NCI-H69 (cell line): ENCODE measurements around the gene BORCS5.
A peak's percentile ranks its signal among the peaks of the same experiment; 100 is the strongest.

Experiments
- DNase-seq: peaks from one replicate; lab custom pipeline; 2025; lab: John Stamatoyannopoulos, UW

BORCS5 gene

DNA sequence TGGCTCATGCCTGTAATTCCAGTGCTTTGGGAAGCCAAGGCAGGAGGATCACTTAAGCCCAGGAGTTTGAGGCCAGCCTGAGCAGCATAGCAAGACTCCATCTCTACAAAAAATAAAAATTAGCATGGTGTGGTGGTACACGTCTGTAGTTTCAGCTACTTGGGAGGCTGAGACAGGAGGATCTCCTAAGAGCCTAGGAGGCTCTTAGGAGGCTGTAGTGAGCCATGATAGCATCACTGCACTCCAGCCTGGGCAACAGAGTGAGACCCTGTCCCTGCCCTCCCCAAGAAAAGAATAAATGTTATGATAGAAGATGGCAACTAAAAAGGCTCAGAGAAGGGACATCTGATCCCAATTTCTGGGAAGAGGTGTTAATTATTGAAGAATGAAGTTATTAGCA is 3.6 kb upstream of the BORCS5 start:
- DNase-seq = no peak

DNA sequence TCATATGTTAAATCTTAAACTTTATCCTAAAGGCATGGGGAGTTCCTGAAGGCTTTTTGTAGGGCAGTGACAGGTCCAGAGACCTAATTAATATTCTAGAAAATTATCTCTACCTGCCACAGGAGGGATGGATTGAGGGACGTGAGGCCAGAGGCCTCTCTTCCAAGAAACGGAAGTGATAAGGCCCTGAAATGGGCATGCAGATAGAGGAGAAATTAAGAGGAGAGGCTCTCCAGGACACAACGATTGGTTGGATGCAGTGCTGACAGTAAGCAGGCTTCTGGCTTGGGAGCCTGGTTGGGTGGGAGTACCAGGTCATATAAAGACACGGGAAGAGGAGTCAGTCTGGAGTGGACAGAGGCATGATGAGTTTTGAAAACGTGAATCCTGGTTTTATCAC is 3.1 kb upstream of the BORCS5 start:
- DNase-seq = no peak

DNA sequence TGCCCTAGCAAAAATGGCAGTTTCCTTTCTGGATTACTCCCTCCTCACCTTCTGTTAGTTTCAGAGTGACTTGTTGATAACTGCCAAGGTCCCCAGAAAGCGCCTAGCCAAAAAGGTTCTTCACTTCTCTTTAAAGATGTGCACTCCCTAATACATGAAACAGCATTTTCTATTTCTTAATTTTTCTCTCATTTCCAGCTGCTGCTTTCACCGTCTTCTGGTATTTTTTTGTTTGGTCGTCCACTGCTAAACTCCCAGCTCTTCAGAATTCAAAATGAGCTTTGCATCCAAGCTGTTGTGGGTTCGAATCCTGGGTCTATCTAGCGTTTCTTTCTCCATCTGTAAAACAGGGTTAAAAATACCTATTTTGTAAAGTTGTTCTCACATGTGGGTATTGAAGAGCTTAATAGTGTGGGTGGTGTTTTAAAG is 397 bp upstream of the BORCS5 start:
- DNase-seq = no peak

DNA sequence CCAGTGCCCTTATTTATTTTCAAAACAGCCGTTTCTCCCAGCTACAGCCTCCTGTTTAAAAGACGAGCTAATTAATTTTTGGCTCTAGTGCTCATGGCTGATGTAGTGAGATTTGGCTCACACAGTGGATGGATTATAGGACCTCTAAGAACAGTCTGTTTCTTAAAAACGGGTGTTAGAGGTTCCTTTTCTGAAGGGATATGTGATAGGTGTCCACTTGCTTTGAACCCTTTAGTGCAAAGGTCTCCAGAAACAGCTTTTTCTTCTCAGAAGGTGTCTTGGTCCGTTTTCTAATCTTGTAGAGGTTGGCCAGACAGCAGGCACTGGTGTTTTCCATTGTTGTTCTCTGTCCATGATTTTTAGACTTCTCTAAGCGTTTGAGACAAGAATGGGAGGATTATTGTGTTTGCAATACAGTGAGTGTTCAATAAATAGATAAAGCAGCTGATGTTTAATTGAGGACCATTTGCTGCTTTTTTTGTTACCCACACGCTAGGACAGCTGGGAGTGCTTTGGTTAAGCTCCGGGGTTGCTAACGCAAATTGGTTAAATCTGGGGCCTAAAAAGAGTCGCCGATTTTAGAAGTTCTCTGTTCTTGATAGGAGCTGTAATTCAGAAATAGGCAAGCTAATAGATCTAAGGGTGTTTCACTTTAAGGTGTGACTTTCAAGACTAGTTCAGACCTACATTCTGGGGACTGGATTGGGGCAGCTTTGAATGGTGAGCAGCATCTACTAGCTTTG is 1.0 kb downstream of the BORCS5 start:
- DNase-seq = peak; percentile 45

DNA sequence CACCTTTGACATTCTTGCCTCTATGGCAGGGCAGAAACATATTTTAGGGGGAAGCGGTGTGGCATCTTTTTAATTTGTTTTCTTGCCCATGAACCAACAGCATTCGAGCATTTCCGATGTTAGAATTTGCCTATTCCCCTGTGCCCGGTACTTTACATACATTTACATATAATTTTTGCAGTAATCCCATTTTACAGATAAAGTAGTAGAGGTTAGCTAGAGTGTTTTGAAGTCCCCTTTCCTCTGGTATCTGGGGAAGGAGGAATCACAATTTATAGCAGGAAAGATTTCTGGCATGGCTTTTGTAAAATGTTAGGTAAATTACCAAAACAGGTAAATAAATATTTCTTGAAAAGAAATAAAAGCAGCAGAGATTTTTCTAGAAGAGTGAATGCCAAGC is 1.6 kb downstream of the BORCS5 start:
- DNase-seq = no peak

DNA sequence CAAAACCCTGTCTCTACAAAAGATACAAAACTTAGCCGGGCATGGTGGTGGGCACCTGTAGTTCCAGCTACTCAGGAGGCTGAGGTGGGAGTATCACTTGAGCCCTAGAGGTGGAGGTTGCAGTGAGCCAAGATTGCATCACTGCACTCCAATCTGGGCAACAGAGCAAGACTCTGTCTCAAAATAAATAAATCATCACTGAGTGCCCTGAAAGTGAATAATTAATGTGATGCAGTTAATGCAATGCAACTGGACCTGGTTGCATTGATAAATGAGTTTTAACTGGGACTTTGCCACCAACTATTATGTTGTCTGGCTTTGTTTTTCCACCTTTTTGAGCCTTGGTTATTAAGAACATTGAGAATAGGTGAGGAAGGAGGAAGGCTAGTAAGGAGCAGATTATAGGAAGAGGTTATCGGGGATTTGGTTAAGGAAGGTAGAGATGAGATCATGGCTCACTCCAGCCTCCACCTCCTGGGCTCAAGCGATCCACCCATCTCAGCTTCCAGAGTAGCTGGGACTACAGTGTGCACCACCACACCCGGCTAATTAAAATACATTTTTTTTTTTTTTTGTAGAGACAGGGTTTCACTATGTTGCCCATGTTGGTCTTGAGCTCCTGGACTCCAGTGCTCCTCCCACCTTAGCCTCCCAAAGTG is 8.0 kb downstream of the BORCS5 start:
- DNase-seq = peak; percentile 54

DNA sequence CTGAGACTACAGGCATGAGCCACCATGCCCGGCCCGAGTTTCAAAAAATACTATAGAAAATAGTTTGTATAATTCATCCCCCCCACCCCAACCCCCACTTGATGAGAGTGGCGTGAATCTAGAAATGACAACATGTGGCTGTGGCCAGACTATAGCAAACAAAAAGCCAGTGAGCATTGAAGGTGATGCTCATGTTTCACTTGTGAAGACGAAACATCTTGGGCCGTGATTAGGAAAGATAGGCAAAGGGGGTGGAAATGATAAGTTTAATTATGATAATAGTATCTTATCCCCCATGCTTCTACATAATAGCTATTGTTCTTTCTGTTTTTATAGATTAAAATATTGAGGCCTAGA is 8.5 kb downstream of the BORCS5 start:
- peak; percentile 54 for DNase-seq

DNA sequence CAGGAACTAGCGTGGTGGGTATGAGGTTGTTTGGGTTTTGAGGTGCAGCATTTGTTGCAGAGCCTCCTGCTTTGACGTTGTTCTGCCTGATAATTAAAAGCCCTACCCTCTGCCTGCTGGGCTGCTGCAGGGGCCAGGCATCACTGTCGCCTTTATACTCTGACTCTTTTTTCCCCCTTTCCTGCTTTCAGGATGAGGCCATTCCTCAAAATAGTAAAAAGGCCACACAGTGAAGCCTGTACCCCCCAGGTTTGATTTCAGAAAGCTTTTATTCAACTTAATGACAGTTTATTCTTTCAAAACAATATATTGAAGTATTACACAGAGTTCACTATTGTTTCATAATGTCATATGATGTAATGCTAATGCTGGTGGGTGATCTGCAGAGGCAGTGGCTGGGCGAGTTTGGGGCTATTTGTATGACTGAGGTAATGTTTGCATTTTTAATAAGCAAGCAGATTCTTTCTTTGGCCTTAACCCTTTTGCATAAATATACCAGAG is 9.1 kb downstream of the BORCS5 start:
- peak; percentile 89 for DNase-seq

DNA sequence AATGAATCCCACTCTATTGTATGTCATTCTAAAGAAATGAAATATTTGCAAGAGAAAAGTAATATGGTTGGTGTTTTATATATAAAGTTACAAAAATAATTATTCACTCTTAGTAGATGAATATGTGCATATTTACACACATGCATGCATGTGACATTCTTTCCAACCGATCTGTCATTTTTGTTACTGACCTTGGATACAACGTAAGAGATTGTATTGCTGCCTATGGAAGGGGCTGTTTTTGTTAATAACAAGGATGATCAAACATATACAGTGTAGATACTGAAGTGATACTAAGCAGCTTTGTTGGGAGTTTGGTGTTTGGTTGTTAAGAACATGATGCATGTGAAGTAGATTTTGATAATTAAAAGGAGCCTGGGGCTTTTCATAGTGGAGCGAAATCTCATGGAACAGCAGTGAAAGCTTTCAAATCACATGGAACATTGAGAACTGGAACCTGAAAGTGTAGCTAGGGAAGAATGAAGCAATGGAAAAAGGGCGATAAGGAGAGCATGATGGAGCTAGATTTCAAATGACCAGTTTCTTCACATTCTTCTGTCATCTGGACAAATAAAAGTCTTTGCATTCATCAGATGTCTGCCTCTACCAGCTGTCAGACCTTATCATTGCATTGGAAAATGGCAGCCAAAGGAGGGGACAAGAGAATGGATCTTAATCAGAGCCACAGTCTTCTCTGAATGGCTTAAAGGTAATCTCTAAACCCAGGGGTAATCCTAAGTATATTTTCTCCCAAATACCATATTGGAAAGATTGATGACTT is 10.0 kb downstream of the BORCS5 start:
- peak; percentile 35 for DNase-seq

DNA sequence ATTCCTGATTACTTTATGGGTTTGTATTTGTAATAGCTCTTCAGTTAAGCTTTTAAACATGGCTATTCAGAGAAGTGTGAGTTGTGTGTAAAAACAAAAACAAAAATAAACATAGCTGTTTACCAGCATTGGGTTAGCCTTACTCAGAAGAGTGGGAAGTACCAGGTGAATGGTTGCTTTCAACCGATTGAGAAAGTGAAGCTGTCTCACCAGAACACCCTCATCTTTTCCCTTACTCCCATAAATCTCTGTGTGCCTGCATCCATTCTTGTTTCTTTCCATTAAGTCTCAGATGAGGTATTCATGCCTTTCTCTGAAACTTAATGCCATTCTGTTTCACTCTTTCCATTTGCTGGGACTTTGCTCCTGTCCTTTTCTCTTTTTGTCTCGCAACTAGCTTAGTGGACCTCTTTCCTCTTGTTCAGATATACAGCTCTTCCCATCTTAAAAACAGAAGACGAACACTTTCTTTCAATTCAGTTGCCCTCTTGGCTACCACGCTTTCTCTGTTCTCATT is 10.7 kb downstream of the BORCS5 start:
- DNase-seq = no peak

DNA sequence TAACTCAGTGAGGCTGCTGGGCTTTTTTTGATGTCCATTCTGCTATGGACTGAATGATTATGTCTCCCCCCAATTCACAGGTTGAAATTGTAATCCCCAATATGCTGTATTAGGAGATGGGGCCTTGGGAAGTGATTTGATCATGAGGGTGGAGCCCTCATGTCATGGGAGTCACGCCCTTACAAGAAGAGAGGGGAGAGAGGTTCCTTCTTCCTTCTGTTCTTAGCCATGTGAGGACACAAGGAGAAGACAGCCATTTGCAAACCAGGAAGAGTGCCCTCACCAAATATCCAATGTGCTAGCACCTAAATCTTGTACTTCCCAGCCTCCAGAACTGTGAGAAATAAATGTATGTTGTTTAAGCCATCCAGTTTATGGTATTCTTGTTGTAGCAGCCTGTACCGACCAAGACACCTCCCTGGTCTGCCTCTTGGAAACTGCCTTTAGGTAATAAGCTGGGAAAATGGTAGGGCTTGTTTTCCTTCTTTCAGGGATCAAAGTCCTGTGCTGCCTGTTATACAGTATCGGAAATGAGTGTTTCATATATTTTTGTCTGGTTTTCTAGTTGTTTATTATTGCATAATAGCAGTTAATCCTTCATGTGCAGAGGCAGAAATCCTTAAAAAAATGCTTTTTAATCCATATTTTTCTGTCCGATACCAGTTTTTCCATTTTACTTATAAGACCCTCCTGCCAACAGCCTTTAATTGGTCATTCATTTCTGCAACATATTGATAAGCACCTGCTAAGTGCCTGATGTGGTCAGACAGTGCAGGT is 16.3 kb downstream of the BORCS5 start:
- no peak for DNase-seq

DNA sequence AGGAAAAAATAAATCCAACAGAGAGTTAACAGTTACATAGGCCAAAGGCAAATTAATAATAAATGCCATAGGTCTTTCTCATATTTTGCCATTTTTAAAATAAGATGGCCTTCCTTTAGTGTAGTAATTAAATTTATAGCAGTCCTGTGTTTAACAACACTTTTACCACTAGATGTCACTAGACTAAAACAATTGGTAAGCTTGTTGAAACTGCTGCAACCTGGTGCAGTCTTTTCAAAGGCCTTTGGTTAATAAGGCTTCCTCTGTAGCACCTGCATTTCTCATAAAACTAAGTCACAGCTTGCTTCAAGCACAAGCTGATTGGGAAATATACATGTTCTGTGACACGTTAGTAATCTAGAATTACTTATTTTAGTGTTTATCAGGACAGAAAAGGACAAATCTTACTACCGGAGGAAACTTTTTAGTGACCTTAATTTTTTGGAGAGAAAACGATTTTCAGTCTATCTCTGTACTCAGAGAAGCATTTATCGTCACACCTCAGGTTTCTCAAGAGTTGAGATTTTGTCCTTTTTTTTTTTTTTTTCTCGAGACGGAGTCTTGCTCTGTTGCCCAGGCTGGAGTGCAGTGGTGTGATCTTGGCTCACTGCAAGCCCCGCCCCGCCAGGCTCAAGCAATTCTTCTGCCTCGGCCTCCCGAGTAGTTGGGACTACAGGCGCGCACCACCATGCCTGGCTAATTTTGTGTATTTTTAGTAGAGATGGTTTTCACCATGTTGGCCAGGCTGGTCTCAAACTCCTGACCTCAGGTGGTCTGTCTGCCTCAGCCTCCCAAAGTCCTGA is 20.0 kb downstream of the BORCS5 start:
- DNase-seq = peak; percentile 81

DNA sequence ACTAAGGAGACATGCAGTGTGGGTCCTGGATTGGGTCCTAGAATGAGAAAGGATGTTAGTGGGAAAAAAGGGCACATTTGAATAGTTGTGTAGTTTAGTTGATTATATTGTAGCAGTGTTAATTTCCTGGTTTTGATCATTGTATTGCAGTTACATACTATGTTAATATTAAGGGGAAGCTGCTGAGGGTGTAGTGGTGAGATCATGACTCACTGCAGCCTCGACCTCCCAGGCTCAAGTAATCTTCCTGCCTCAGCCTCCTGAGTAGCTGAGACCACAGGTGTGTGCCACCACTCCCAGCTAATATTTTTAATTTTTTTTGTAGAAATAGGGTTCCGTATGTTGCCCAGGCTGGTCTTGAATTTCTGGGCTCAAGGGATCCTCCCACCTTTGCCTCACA is 21.7 kb downstream of the BORCS5 start:
- DNase-seq = no peak

DNA sequence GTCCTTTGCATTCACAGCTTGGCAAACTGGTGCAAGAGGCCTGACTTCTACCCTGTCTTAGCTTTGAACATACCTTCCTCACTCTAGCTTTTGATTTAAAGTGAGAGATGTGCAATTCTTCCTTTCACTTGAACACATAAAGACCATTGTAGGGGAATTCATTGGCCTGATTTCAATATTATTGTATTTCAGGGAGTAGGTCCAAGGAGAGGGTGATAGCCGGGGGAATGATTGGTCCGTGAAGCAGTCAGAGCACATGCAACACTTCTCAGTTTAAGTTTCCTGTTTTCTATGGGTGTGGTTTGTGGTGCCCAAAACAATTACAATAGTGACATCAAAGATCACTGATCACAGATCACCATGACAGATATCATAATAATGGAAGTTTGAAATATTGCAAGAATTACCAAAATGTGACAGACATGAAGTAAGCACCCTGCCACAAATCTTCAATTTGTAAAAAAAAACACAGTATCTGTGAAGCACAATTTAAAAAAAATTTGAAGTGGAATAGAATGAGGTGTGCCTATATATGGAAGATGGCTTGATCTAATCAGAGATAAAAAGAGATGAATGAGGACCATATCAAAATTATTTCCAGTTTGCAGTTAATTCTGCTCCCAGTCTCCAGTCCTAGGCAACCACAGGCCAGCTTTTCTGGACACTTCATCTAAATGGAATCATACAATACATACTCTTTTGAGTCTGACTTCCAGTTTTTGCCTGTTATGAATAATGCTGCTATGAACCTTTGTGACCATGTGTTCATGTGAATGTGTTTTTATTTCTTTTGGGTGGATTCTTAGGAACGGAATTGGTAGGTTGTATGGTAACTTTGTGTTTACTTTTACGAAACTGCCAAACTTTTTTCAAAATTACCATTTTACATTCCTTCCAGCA is 23.2 kb downstream of the BORCS5 start:
- no peak for DNase-seq

DNA sequence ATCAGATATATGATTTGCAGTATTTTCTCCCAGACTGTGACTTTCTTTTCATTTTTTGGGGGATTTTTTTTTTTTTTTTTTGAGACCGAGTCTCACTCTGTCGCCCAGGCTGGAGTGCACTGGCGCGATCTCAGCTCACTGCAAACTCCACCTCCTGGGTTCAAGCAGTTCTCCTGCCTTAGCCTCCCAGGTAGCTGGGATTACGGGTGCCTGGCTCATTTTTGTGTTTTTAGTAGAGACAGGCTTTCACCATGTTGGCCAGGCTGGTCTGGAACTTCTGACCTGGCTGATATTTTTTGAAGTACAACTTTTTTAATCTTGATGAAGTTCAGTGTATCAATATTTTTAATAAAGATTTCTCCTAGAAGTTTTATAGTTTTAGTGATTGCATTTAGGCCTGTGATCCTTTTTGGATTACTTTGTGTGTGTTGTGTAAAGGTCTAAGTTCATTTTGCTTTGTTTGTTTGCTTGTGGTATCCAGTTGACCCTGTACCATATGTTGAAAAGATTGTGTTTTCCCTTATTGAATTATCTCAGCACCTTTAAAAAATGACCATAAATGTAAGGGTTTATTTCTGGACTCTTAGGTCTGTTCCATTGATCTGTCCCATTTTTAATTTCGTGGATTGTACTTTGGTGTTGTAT is 24.2 kb downstream of the BORCS5 start:
- DNase-seq = no peak

DNA sequence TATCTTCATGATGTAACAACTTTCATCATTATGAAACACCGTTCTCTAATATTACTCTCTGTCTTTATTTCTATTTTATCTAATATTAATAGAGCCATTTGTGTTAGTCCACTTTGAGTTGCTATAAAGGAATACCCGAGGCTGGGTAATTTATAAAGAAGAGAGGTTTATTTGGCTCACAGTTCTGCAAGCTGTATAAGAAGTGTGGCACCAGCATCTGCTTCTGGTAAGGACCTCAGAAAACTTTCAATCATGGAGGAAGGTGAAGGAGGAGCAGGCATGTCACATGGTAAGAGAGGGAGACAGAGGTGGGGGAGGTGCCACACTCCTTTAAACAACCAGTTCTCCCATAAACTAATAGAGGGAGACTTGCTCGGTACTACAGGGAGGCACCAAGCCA is 25.1 kb downstream of the BORCS5 start:
- no peak for DNase-seq

DNA sequence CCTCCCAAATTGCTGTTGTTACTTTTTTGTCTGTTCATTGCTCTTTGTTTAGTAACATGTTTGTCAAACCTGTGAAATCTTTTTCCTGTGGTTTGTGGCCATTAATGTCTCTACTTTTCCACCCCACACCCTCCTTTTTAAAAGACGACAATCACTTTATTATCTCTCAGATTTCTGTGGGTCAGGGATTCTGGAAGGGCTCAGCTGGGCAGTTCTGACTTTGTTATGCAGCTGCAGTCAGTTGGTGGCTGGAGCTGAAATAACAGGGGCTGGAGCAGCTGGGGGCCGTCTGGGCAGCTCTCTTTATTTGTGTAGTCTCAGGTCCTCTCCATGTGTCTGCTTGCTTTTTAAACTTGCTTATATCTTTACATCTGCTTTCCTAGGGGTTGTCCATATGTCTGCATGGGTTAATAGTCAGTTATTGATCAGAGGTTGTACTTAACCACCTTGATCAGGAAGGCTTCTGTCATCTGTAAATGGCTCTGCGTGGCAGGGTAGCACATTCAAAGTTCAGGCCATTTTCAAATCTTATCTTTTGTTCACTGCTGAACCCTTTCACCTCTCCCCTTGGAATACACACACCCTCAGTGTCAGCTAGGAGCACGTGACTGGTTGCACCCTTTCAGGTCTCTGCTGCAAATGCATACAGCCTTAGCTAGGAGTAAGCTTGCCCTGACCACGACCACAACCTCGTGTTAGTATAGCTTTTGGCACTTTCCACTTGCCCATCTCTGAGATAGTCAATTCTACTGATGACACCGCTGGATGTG is 27.9 kb downstream of the BORCS5 start:
- DNase-seq = peak; percentile 81

DNA sequence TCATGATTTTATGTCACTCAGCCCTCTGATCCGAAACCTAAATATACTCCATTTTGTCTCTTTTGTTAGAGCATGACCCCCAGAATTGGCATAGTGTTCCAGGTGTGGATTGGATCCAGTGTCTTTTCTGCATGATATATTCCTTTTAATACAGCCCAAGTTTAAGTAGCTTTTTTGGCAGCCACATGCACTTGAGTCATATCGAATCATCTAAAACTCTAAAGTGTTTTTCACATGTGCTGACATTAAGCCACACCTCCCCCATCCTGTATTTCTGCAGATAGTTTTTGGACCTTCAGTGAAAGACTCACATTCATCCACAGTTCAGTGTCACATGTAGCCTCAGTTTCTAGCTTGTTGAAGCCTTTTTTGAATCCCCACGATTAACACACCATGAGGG is 30.6 kb downstream of the BORCS5 start:
- no peak for DNase-seq

DNA sequence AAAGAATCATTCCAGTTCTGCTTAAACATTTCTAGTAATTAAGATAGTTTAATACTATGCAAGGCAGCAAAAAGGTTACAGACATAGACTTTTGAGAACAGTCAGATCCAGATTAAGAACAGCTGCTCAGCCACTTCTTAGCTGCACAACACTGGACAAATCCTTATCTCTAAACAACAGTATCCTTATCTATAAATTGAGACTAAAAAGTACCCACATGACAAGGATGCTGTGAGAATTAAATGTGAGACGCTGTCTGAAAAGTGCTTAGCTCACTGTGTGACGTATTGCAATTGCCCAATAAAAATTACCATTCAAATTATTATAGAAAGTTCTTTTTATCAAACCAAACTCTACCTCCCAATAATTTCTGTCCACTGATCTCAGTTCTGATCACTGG is 35.5 kb downstream of the BORCS5 start:
- DNase-seq = no peak
